Measurements from ENCODE around the gene RXRB.

Gene RXRB

GRCh38 chr6:33177552-33178446 lies 22.7 kb downstream of the RXRB start:
- TF ChIP-seq CTCF (IDR thresholded peaks at IDR 0.05; ENCODE audit: extremely low read depth, missing control alignments): no peak
- DNase-seq (ENCODE audit: low spot score): no peak

- no peak for DNase-seq (ENCODE audit: low spot score)
- TF ChIP-seq CTCF (IDR thresholded peaks at IDR 0.05; ENCODE audit: extremely low read depth, missing control alignments): no peak
These were observed 23.6 kb downstream of the RXRB start for GRCh38 chr6:33176906-33177305.

- no peak for DNase-seq (ENCODE audit: low spot score)
- no peak for TF ChIP-seq CTCF (IDR thresholded peaks at IDR 0.05; ENCODE audit: extremely low read depth, missing control alignments)
These were observed 24.9 kb downstream of the RXRB start for GRCh38 chr6:33175436-33176069.

- TF ChIP-seq CTCF (IDR thresholded peaks at IDR 0.05; ENCODE audit: extremely low read depth, missing control alignments): no peak
- no peak for DNase-seq (ENCODE audit: low spot score)
These were observed 25.7 kb downstream of the RXRB start for GRCh38 chr6:33174784-33175183.

- no peak for DNase-seq (ENCODE audit: low spot score)
- no peak for TF ChIP-seq CTCF (IDR thresholded peaks at IDR 0.05; ENCODE audit: extremely low read depth, missing control alignments)
These were observed 26.8 kb downstream of the RXRB start for GRCh38 chr6:33173535-33174180.

GRCh38 chr6:33172688-33173534 lies 27.6 kb downstream of the RXRB start:
- DNase-seq (ENCODE audit: low spot score): peak; percentile 70
- TF ChIP-seq CTCF (IDR thresholded peaks at IDR 0.05; ENCODE audit: extremely low read depth, missing control alignments): peak; percentile 65

Data from GM20000 (cell line).